ENCODE results near the gene PPFIA1.

DNA sequence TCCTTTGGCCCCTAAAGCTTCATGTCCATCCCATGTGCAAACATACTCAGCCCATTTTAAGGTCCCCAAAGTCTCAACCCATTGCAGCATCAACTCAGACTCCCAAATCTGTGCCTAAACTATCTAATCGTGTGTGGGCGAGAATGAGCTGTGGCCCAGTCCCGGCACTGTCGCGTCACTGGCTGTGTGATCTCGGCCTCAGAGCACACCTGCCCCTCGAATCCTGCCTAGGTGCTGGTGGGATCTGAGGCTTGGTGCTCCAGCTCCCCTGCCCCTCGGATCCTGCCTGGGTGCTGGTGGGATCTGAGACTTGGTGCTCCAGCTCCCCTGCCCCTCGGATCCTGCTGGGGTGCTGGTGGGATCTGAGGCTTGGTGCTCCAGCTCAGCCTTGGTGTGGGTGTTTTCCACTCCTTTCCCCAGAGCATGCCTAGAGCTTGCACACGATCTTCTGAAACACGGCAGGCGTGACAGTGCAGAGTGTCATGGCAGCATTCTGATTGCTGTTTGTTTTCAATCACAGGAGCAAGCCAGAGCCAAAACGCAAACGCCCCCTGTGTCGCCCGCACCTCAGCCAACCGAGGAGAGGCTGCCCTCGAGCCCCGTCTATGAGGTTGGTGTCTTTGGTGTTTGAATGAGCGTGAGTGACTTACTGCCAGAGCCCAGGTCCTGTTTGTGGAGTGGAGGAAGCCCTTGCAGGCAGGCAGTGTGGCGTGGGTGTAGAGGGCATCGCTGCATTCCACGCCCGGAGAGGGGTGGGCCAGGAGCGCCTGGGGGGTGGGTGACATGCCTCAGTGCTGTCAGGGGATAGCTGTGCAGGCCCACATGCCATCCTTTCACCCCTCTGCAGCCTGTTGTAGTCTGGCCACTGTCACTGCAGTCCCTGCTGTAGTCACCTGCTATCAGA, 160.4 kb downstream of the PPFIA1 start:
- TF ChIP-seq CTCF (IDR thresholded peaks at IDR 0.05): no peak
- no peak for TF ChIP-seq POLR2A (IDR thresholded peaks at IDR 0.05)

Measured in uterus (tissue), 2 donors.